HepG2 (cell line): Measurements from ENCODE around the gene PKP1. TPM values are rescaled to one million over a fixed set of nuclear protein-coding genes. Genes with fewer than 3 reads are reported as not detected.
A peak's percentile ranks its signal among the peaks of the same experiment; 100 is the strongest.

ENCODE experiments used
- ATAC-seq: fragments of 200-7000 bp; cut with Tn5 transposase; 3 replicates; pipeline ENCODE4 v1.9.1; 2020; ENCODE audit warnings: mild to moderate bottlenecking, moderate library complexity
- BruUV-seq: library from RNA; stranded (reverse); fragments of 400-500 nt; replicated peaks from 2 replicates; lab custom pipeline; 2021; lab: Mats Ljungman, UMichigan
- CTCF ChIA-PET: fragments of 300-600 bp; formaldehyde crosslinking; extraction: SDS; loops from one replicate; lab custom pipeline; 2021; ENCODE audit warnings: low total read pairs, inconsistent platforms, low intra/inter-chr PET ratio; lab: Yijun Ruan, JAX
- POLR2A ChIA-PET: fragments of 350-600 bp; sonication (Branson Sonifier 250); formaldehyde crosslinking; loops from one replicate; lab custom pipeline; 2020; ENCODE audit warnings: antibody characterized with exemption, inconsistent platforms; lab: Yijun Ruan, JAX
- DNase-seq: peaks from one replicate; pipeline ENCODE4 v3.0.0-alpha.2; 2015; ENCODE audit warnings: low spot score
- FAIRE-seq: peaks from 3 replicates; lab custom pipeline; 2011; peaks lifted over from hg19 to GRCh38; lab: Jason Lieb, UNC
- H2AFZ ChIP-seq: one replicate; pipeline ENCODE4 v1.6.1; 2011; ENCODE audit warnings: low read length, inconsistent platforms
- H3K27ac ChIP-seq: fragments of 300-600 bp; 3 replicates; pipeline ENCODE4 v1.8.0; 2011; ENCODE audit warnings: mixed run types, mild to moderate bottlenecking, mixed read lengths, low read length, inconsistent platforms; ENCODE audit not compliant: insufficient read depth; ENCODE audit errors: extremely low read length
- H3K27me3 ChIP-seq, 2 experiments: fragments of 200-600 bp in 1 of 2; 2 replicates in 1 of 2; 3 replicates in 1 of 2; pipeline versions ENCODE4 v1.6.0 to v1.8.0; 2011; ENCODE audit warnings: low read length in 2 of 2, mild to moderate bottlenecking in 2 of 2, moderate library complexity in 2 of 2, inconsistent platforms in 1 of 2; ENCODE audit not compliant: insufficient read depth in 2 of 2, control insufficient read depth in 1 of 2
- H3K36me3 ChIP-seq, 2 experiments: fragments of 200-600 bp in 1 of 2; replicated peaks in 1 of 2; 2 replicates in 1 of 2; 3 replicates in 1 of 2; pipeline versions ENCODE4 v1.5.1 to v1.8.0; 2011; ENCODE audit warnings: low read length in 2 of 2, inconsistent platforms in 1 of 2; ENCODE audit not compliant: insufficient read depth in 2 of 2, control insufficient read depth in 1 of 2
- H3K4me1 ChIP-seq: 2 replicates; pipeline ENCODE4 v1.5.1; 2012; ENCODE audit warnings: low read length, inconsistent platforms; ENCODE audit not compliant: insufficient read depth
- H3K4me2 ChIP-seq: 2 replicates; pipeline ENCODE4 v1.6.0; 2011; ENCODE audit warnings: low read depth, low read length, inconsistent platforms
- H3K4me3 ChIP-seq, 3 experiments: fragments of 200-600 bp in 1 of 3; sonication (generic), shearing (Covaris generic) in 1 of 3; replicated peaks in 1 of 3; 2 replicates each; pipeline ENCODE4 v1.5.1; 2011 to 2016; ENCODE audit warnings: low read length in 3 of 3, inconsistent platforms in 2 of 3, low read depth in 2 of 3, mild to moderate bottlenecking in 2 of 3, control low read depth in 1 of 3, mixed read lengths in 1 of 3; ENCODE audit not compliant: insufficient read depth in 1 of 3
- H3K79me2 ChIP-seq: one replicate; pipeline ENCODE4 v1.6.1; 2011; ENCODE audit warnings: low read length, inconsistent platforms; ENCODE audit not compliant: insufficient read depth
- H3K9ac ChIP-seq: 2 replicates; pipeline ENCODE4 v1.6.0; 2011; ENCODE audit warnings: mild to moderate bottlenecking, low read depth, low read length, inconsistent platforms; ENCODE audit not compliant: insufficient read depth
- H3K9me3 ChIP-seq: 2 replicates; pipeline ENCODE4 v1.5.1; 2012; ENCODE audit warnings: mild to moderate bottlenecking, low read length
- H4K20me1 ChIP-seq: 2 replicates; pipeline ENCODE4 v1.6.0; 2011; ENCODE audit warnings: inconsistent platforms, mild to moderate bottlenecking, low read length, moderate library complexity; ENCODE audit not compliant: insufficient read depth
- KDM1A ChIP-seq: IDR thresholded peaks from 2 replicates; pipeline ENCODE4 v1.6.1; 2016; ENCODE audit warnings: missing compliant biosample characterization
- MED13 ChIP-seq: sonication (generic); formaldehyde crosslinking; IDR thresholded peaks from 2 replicates; pipeline ENCODE4 v1.5.0; 2020; ENCODE audit warnings: missing genetic modification reagents
- MLLT10 ChIP-seq: sonication (generic); formaldehyde crosslinking; IDR thresholded peaks from 2 replicates; pipeline ENCODE4 v1.4.0; 2020; ENCODE audit warnings: missing genetic modification reagents
- ONECUT2 ChIP-seq: sonication (generic); formaldehyde crosslinking; IDR thresholded peaks from 2 replicates; pipeline ENCODE4 v1.4.0; 2020; ENCODE audit warnings: missing genetic modification reagents
- SMAD1 ChIP-seq: sonication (generic); formaldehyde crosslinking; IDR thresholded peaks from 2 replicates; pipeline ENCODE4 v1.4.0; 2020; ENCODE audit warnings: missing genetic modification reagents, low read depth, mild to moderate bottlenecking, borderline replicate concordance
- TCF7L2 ChIP-seq: IDR thresholded peaks from 2 replicates; pipeline ENCODE4 v1.6.1; 2011; ENCODE audit warnings: mild to moderate bottlenecking, low read depth, low read length, moderate library complexity
- ZNF709 ChIP-seq: sonication (generic); formaldehyde crosslinking; IDR thresholded peaks from 2 replicates; pipeline ENCODE4 v1.5.0; 2020; ENCODE audit warnings: mild to moderate bottlenecking, missing genetic modification reagents
- WGBS: methylation state at CpG from one replicate; pipeline ENCODE4 v1.1.6; 2017; ENCODE audit warnings: low lambda C conversion rate; 5-methylcytosine and 5-hydroxymethylcytosine counted together
- in situ Hi-C: cut with HindIII; loops from 2 replicates; pipeline ENCODE4 v1.10.0; 2017; ENCODE audit warnings: low pct_unique_long_range_greater_than_20kb; ENCODE audit not compliant: extremely low pct_ligation_motif_present
- intact Hi-C: fragments of 100-400 bp; cut with micrococcal nuclease; formaldehyde crosslinking; loops from one replicate; pipeline ENCODE4 v1.10.0; 2022; ENCODE audit not compliant: unreplicated experiment
- polyA plus RNA-seq, 8 experiments: library from polyadenylated mRNA; depleted of rRNA in 3 of 8; stranded (reverse) in 7 of 8; unstranded in 1 of 8; fragments of >200 nt; fragmentation: Illumina TruSeq in 4 of 8; extraction: Trizol in 4 of 8; gene quantifications; 2 replicates each; pipeline versions ENCODE4 v1.2.1 to v1.2.3, GENCODE V29; 2011 to 2016; ENCODE audit warnings: low read depth in 4 of 8, missing spikeins in 1 of 8, mixed read lengths in 1 of 8; ENCODE audit not compliant: insufficient read depth in 1 of 8
- total RNA-seq, 5 experiments: library from RNA; depleted of rRNA; stranded (reverse); fragments of >200 nt; fragmentation: Illumina TruSeq; extraction: Trizol; gene quantifications; 2 replicates each; pipeline ENCODE4 v1.2.3, GENCODE V29; 2016; ENCODE audit warnings: low read depth in 1 of 5
- TF ChIP-seq, protein P1 (sequence below): sonication (generic); formaldehyde crosslinking; IDR thresholded peaks from 2 replicates; pipeline ENCODE4 v1.5.0; 2020; ENCODE audit warnings: mild to moderate bottlenecking, missing genetic modification reagents, moderate library complexity
- TF ChIP-seq, protein P2 (sequence below): sonication (generic); formaldehyde crosslinking; IDR thresholded peaks from 2 replicates; pipeline ENCODE4 v1.9.0; 2022; ENCODE audit warnings: missing genetic modification reagents, mild to moderate bottlenecking, borderline replicate concordance
- TF ChIP-seq, protein P3 (sequence below): sonication (generic); formaldehyde crosslinking; IDR thresholded peaks from 2 replicates; pipeline ENCODE4 v1.4.0; 2020; ENCODE audit warnings: missing genetic modification reagents, borderline replicate concordance
- TF ChIP-seq, protein P4 (sequence below): sonication (generic); formaldehyde crosslinking; IDR thresholded peaks from 2 replicates; pipeline ENCODE4 v1.9.0; 2021; ENCODE audit warnings: missing genetic modification reagents, mild to moderate bottlenecking, borderline replicate concordance

The PKP1 gene
- total and polyA plus RNA-seq, 2 of the 13 experiments (the other 11 are each of a cell fraction or from before 2014, with no cell fraction given) = not detected

DNA sequence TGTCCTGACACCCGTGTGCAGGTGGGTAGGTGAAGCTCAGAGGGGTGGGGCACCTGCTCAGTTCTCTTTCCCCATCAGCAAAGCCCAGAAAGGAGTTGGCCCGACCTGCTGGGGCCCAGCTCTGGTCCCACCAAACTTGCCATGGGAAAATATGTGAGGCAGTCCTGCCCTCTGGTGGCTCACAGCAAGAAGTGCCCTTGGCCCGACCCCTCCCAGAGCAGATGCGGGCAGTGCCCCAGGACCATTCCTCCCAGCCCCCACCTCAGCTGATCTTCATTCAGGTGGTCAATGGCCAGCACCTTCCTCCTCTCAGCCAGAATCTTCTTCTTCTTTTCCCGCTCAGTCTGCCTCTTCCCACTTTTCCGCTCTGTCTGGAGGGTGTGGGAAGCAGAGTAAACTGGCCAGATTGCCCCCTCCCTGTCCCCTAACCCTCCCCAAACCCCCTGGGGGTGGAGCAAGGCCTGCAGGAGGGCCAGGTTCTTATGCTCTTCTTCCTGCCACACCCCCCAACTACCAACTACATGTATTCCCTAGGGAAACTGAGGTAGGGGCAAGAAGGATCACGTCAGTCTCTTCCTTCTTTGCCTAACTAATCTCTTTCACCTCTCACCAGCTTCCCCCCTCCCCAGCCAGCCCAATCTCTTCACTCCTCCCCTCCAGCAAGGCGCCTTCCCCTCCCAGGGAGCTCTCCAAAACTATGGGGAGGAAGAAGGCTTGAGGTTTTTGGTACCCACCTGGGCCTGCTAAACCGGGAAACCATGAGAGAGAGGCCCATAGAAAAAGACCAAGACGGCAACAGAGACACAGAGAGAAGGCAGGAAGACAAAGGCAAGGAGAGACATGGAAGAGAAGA is 78.6 kb downstream of the PKP1 start (continued):
- TF ChIP-seq, protein P1, sequence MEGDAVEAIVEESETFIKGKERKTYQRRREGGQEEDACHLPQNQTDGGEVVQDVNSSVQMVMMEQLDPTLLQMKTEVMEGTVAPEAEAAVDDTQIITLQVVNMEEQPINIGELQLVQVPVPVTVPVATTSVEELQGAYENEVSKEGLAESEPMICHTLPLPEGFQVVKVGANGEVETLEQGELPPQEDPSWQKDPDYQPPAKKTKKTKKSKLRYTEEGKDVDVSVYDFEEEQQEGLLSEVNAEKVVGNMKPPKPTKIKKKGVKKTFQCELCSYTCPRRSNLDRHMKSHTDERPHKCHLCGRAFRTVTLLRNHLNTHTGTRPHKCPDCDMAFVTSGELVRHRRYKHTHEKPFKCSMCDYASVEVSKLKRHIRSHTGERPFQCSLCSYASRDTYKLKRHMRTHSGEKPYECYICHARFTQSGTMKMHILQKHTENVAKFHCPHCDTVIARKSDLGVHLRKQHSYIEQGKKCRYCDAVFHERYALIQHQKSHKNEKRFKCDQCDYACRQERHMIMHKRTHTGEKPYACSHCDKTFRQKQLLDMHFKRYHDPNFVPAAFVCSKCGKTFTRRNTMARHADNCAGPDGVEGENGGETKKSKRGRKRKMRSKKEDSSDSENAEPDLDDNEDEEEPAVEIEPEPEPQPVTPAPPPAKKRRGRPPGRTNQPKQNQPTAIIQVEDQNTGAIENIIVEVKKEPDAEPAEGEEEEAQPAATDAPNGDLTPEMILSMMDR (CRISPR knock-in tag) = peak; percentile 85
- no peak for TF ChIP-seq KDM1A (CRISPR knock-in tag)
- TF ChIP-seq, all 625 proteins: peak for 12

DNA sequence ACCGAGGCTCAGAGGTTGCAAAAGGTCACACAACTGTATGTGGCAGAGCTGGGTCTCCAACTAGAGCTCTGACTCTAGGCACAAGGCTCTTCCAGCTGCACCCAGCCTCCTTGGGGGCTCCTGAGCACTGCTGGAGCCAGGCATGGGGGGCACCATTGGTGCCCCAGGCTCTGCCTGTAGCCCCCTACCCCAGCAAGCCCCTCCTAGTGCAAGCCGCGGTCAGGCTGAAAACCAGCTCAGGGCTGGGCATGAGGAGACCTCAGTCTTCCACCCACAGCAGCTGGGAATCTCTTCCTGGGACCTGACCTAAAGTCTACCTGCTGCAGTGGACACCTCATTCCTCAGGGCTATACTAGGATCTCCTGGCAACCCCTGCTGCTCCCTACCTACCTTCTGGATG is 79.6 kb downstream of the PKP1 start:
- intact Hi-C loops = no loop called here
- POLR2A ChIA-PET = interaction anchor here (0.7 kb wide), 1 partner anchor 85 kb away, joined by 3 read pairs; no protein-coding TSS in a partner anchor
- Histone ChIP-seq H3K27me3 (peaks cover 13 to 42% of the 10 kb centered on the region in 2 experiments), H4K20me1 (no peaks in the 10 kb centered on the region), H3K36me3 (no peaks in the 10 kb centered on the region), H3K9me3 (no peaks in the 10 kb centered on the region), H3K9ac (no peak overlapping the region), H3K27ac (no peak overlapping the region), H3K4me1 (no peaks in the 10 kb centered on the region), H3K4me3 (no peak overlapping the region), H3K79me2 (no peaks in the 10 kb centered on the region), H2AFZ (no peak overlapping the region), H3K4me2 (no peak overlapping the region)
- 0% methylated on average over 1 of the region's 3 CpGs for WGBS
- ATAC-seq (no peak), FAIRE-seq (no peak), DNase-seq (no peak)
- in situ Hi-C loops = no loop called here
- CTCF ChIA-PET = no interaction called here
- no TSS peak for BruUV-seq
- TF ChIP-seq, protein P2, sequence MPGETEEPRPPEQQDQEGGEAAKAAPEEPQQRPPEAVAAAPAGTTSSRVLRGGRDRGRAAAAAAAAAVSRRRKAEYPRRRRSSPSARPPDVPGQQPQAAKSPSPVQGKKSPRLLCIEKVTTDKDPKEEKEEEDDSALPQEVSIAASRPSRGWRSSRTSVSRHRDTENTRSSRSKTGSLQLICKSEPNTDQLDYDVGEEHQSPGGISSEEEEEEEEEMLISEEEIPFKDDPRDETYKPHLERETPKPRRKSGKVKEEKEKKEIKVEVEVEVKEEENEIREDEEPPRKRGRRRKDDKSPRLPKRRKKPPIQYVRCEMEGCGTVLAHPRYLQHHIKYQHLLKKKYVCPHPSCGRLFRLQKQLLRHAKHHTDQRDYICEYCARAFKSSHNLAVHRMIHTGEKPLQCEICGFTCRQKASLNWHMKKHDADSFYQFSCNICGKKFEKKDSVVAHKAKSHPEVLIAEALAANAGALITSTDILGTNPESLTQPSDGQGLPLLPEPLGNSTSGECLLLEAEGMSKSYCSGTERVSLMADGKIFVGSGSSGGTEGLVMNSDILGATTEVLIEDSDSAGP (CRISPR knock-in tag) = no peak
- TF ChIP-seq MED13 (CRISPR knock-in tag) = no peak
- no peak for TF ChIP-seq MLLT10 (CRISPR knock-in tag)
- no peak for TF ChIP-seq ONECUT2
- TF ChIP-seq, protein P3, sequence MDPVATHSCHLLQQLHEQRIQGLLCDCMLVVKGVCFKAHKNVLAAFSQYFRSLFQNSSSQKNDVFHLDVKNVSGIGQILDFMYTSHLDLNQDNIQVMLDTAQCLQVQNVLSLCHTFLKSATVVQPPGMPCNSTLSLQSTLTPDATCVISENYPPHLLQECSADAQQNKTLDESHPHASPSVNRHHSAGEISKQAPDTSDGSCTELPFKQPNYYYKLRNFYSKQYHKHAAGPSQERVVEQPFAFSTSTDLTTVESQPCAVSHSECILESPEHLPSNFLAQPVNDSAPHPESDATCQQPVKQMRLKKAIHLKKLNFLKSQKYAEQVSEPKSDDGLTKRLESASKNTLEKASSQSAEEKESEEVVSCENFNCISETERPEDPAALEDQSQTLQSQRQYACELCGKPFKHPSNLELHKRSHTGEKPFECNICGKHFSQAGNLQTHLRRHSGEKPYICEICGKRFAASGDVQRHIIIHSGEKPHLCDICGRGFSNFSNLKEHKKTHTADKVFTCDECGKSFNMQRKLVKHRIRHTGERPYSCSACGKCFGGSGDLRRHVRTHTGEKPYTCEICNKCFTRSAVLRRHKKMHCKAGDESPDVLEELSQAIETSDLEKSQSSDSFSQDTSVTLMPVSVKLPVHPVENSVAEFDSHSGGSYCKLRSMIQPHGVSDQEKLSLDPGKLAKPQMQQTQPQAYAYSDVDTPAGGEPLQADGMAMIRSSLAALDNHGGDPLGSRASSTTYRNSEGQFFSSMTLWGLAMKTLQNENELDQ (CRISPR knock-in tag) = no peak
- no peak for TF ChIP-seq TCF7L2
- TF ChIP-seq ZNF709 (CRISPR knock-in tag) = no peak
- TF ChIP-seq, protein P4, sequence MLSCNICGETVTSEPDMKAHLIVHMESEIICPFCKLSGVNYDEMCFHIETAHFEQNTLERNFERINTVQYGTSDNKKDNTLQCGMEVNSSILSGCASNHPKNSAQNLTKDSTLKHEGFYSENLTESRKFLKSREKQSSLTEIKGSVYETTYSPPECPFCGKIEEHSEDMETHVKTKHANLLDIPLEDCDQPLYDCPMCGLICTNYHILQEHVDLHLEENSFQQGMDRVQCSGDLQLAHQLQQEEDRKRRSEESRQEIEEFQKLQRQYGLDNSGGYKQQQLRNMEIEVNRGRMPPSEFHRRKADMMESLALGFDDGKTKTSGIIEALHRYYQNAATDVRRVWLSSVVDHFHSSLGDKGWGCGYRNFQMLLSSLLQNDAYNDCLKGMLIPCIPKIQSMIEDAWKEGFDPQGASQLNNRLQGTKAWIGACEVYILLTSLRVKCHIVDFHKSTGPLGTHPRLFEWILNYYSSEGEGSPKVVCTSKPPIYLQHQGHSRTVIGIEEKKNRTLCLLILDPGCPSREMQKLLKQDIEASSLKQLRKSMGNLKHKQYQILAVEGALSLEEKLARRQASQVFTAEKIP (CRISPR knock-in tag) = no peak
- no peak for TF ChIP-seq SMAD1 (CRISPR knock-in tag)
